ENCODE results near the gene IL13RA1.

- TF ChIP-seq EP300 (IDR thresholded peaks at IDR 0.05; ENCODE audit: low read depth): no peak
- TF ChIP-seq CTCF (IDR thresholded peaks at IDR 0.05): no peak
- no peak for TF ChIP-seq POLR2A (IDR thresholded peaks at IDR 0.05)
Measured at GRCh38 chrX:118802857-118803256, 75.5 kb downstream of the IL13RA1 start.
